SK-N-SH (cell line): ENCODE data around the gene TBL1XR1. TPM values are rescaled to one million over a fixed set of nuclear protein-coding genes. Genes with fewer than 3 reads are reported as not detected.

Experiments used
- CTCF ChIA-PET: fragments of 300-600, 350-600 bp; formaldehyde crosslinking; extraction: SDS; loops from one replicate; lab custom pipeline; 2021; lab: Yijun Ruan, JAX
- POLR2A ChIA-PET: fragments of 350-600 bp; sonication (Branson Sonifier 250); formaldehyde crosslinking; extraction: SDS; loops from one replicate; lab custom pipeline; 2020; ENCODE audit warnings: antibody characterized with exemption, inconsistent platforms; lab: Yijun Ruan, JAX
- DNase-seq: peaks from one replicate; pipeline ENCODE4 v3.0.0; 2012
- H2AFZ ChIP-seq: fragments of 200-600 bp; sonication (generic); 2 replicates; pipeline ENCODE4 v1.8.1; 2016; ENCODE audit warnings: antibody characterized with exemption, mild to moderate bottlenecking, low read depth
- H3F3A ChIP-seq: fragments of 200-600 bp; sonication (generic); replicated peaks from 2 replicates; pipeline ENCODE3; 2016; ENCODE audit warnings: antibody characterized with exemption, mild to moderate bottlenecking; ENCODE audit not compliant: insufficient read depth
- H3K27ac ChIP-seq, 2 experiments: fragments of 200-500 bp in 1 of 2; fragments of 200-600 bp in 1 of 2; sonication (Bioruptor generic) in 1 of 2; sonication (generic), shearing (Covaris generic) in 1 of 2; 2 replicates each; pipeline versions ENCODE4 v1.5.1 to v1.6.1; 2014 to 2016; ENCODE audit warnings: low read depth in 2 of 2, inconsistent platforms in 1 of 2, low read length in 1 of 2, mild to moderate bottlenecking in 1 of 2, mixed read lengths in 1 of 2
- H3K27me3 ChIP-seq: fragments of 200-600 bp; sonication (generic), shearing (Covaris generic); 2 replicates; pipeline ENCODE4 v1.6.1; 2016; ENCODE audit warnings: mixed run types; ENCODE audit not compliant: insufficient read depth
- H3K36me3 ChIP-seq, 2 experiments: fragments of 200-500 bp in 1 of 2; fragments of 200-600 bp in 1 of 2; sonication (Bioruptor generic) in 1 of 2; sonication (generic) in 1 of 2; replicated peaks in 1 of 2; 2 replicates each; pipeline versions ENCODE3 to v1.5.1; 2014 to 2016; ENCODE audit warnings: low read length in 1 of 2, mild to moderate bottlenecking in 1 of 2; ENCODE audit not compliant: insufficient read depth in 2 of 2, control insufficient read depth in 1 of 2
- H3K4me1 ChIP-seq, 2 experiments: fragments of 200-500 bp in 1 of 2; fragments of 200-600 bp in 1 of 2; sonication (Bioruptor generic) in 1 of 2; sonication (generic), shearing (Covaris generic) in 1 of 2; 2 replicates each; pipeline versions ENCODE4 v1.5.1 to v1.6.1; 2014 to 2016; ENCODE audit warnings: low read depth in 1 of 2, low read length in 1 of 2, mixed run types in 1 of 2; ENCODE audit not compliant: insufficient read depth in 2 of 2, control insufficient read depth in 1 of 2
- H3K4me2 ChIP-seq: fragments of 200-600 bp; sonication (generic), shearing (Covaris generic); 2 replicates; pipeline ENCODE4 v1.6.1; 2017; ENCODE audit warnings: mixed run types
- H3K4me3 ChIP-seq, 2 experiments: fragments of 200-500 bp in 1 of 2; fragments of 200-600 bp in 1 of 2; sonication (Bioruptor generic) in 1 of 2; sonication (generic), shearing (Covaris generic) in 1 of 2; 2 replicates each; pipeline versions ENCODE4 v1.5.1 to v1.8.1; 2014 to 2016; ENCODE audit warnings: low read depth in 2 of 2, inconsistent platforms in 1 of 2, low read length in 1 of 2, mild to moderate bottlenecking in 1 of 2, mixed read lengths in 1 of 2, moderate library complexity in 1 of 2
- H3K79me2 ChIP-seq: fragments of 200-600 bp; sonication (generic); 2 replicates; pipeline ENCODE4 v1.8.1; 2017; ENCODE audit warnings: mild to moderate bottlenecking; ENCODE audit not compliant: insufficient read depth
- H3K9ac ChIP-seq: fragments of 200-600 bp; sonication (generic); 2 replicates; pipeline ENCODE4 v1.6.1; 2017; ENCODE audit warnings: mixed run types
- H3K9me2 ChIP-seq: fragments of 200-600 bp; sonication (generic); 2 replicates; pipeline ENCODE4 v1.6.1; 2017; ENCODE audit warnings: mixed run types
- H3K9me3 ChIP-seq: fragments of 200-600 bp; sonication (generic); 2 replicates; pipeline ENCODE4 v1.6.1; 2017; ENCODE audit warnings: mixed run types, mild to moderate bottlenecking, moderate library complexity
- H4K20me1 ChIP-seq: fragments of 200-600 bp; sonication (generic); 2 replicates; pipeline ENCODE4 v1.6.1; 2017; ENCODE audit warnings: mild to moderate bottlenecking, mixed run types; ENCODE audit not compliant: insufficient read depth
- CHD2 ChIP-seq: fragments of 150-350 bp; IDR thresholded peaks from 2 replicates; pipeline ENCODE4 v1.6.1; 2018; ENCODE audit warnings: low read length; ENCODE audit not compliant: partially characterized antibody
- CTCF ChIP-seq: fragments of 200-600 bp; sonication (generic); IDR thresholded peaks from 2 replicates; pipeline ENCODE4 v1.6.1; 2017; ENCODE audit warnings: antibody characterized with exemption, mild to moderate bottlenecking, moderate library complexity
- ELF1 ChIP-seq: IDR thresholded peaks from 2 replicates; pipeline ENCODE4 v1.4.0; 2012
- EP300 ChIP-seq, 2 experiments: IDR thresholded peaks; 2 replicates each; pipeline versions ENCODE4 v1.4.0 to v1.6.1; 2012; ENCODE audit warnings: borderline replicate concordance in 1 of 2, low read depth in 1 of 2, low read length in 1 of 2
- EZH2phosphoT487 ChIP-seq: fragments of 200-600 bp; sonication (generic); IDR thresholded peaks from 2 replicates; pipeline ENCODE4 v1.6.1; 2017; ENCODE audit warnings: low read depth, mixed run types, mild to moderate bottlenecking, antibody characterized with exemption, moderate library complexity, borderline replicate concordance
- FOSL2 ChIP-seq: IDR thresholded peaks from 2 replicates; pipeline ENCODE4 v1.4.0; 2012; ENCODE audit warnings: low read depth, mild to moderate bottlenecking, moderate library complexity, borderline replicate concordance
- FOXJ3 ChIP-seq: sonication (generic); formaldehyde crosslinking; IDR thresholded peaks from 2 replicates; pipeline ENCODE4 v1.5.1; 2020; ENCODE audit warnings: mild to moderate bottlenecking, missing genetic modification reagents
- MAX ChIP-seq: IDR thresholded peaks from 2 replicates; pipeline ENCODE4 v1.4.0; 2012; ENCODE audit warnings: low read depth
- MXI1 ChIP-seq: IDR thresholded peaks from 2 replicates; pipeline ENCODE4 v1.6.1; 2012; ENCODE audit warnings: mild to moderate bottlenecking, low read depth, low read length, improper control_type of control experiment
- NFIC ChIP-seq: IDR thresholded peaks from 2 replicates; pipeline ENCODE4 v1.4.0; 2012; ENCODE audit warnings: borderline replicate concordance
- NRF1 ChIP-seq: IDR thresholded peaks from 2 replicates; pipeline ENCODE4 v1.6.1; 2012; ENCODE audit warnings: low read depth, mild to moderate bottlenecking, low read length
- RXRA ChIP-seq: IDR thresholded peaks from 2 replicates; pipeline ENCODE4 v1.4.0; 2012; ENCODE audit warnings: low read depth, mild to moderate bottlenecking, borderline replicate concordance
- SIN3A ChIP-seq: IDR thresholded peaks from 2 replicates; pipeline ENCODE4 v1.6.1; 2012; ENCODE audit warnings: low read depth, mild to moderate bottlenecking, low read length, moderate library complexity, borderline replicate concordance
- SMC3 ChIP-seq: IDR thresholded peaks from 2 replicates; pipeline ENCODE4 v1.6.1; 2012; ENCODE audit warnings: low read depth, low read length, improper control_type of control experiment
- TAF1 ChIP-seq: IDR thresholded peaks from 2 replicates; pipeline ENCODE4 v1.6.1; 2012; ENCODE audit warnings: low read depth, mild to moderate bottlenecking, low read length, moderate library complexity, borderline replicate concordance
- USF1 ChIP-seq: IDR thresholded peaks from 2 replicates; pipeline ENCODE4 v1.4.0; 2012; ENCODE audit warnings: low read depth, borderline replicate concordance
- ZBTB33 ChIP-seq: IDR thresholded peaks from 2 replicates; pipeline ENCODE4 v1.4.0; 2012; ENCODE audit warnings: low read depth, borderline replicate concordance
- WGBS: methylation state at CpG from one replicate; pipeline ENCODE4 v1.1.6; 2017; ENCODE audit warnings: low lambda C conversion rate; 5-methylcytosine and 5-hydroxymethylcytosine counted together
- polyA plus RNA-seq, 3 experiments: library from polyadenylated mRNA; depleted of rRNA; stranded (reverse); fragments of >200 nt; gene quantifications; 2 replicates each; pipeline ENCODE4 v1.2.3, GENCODE V29; 2012

The TBL1XR1 gene
- polyA plus RNA-seq, 1 of the 3 experiments (the other 2 are of a cell fraction): 20.9 TPM

GRCh38 chr3:177124882-177125281 lies 72.4 kb downstream of the TBL1XR1 start:
- WGBS: 96% methylated on average over 1 of the region's 1 CpG
- Histone ChIP-seq H3K4me2 (no peak overlapping the region), H3K4me1 (peaks cover 5 to 17% of the 10 kb centered on the region in 2 experiments; a peak in 3 of 4 replicates), H3K79me2 (peaks cover 98% of the 10 kb centered on the region), H3K36me3 (peaks cover 2 to 4% of the 10 kb centered on the region in 2 experiments), H3K27me3 (no peaks in the 10 kb centered on the region), H3K4me3 (no peak overlapping the region), H3F3A (peaks cover 22% of the 10 kb centered on the region), H3K9ac (no peak overlapping the region), H3K27ac (no peak overlapping the region), H4K20me1 (peaks cover 88% of the 10 kb centered on the region)
- POLR2A ChIA-PET: no interaction called here
- no peak for DNase-seq
- TF ChIP-seq EP300 (IDR thresholded peaks at IDR 0.05; ENCODE audit: borderline replicate concordance in 1 of 2, low read depth in 1 of 2, low read length in 1 of 2): no peak
- TF ChIP-seq TAF1: no peak
- 0 out of 2 replicates have a peak, but pooled peaks have one; percentile 9 for TF ChIP-seq FOSL2
- TF ChIP-seq, all 33 proteins: peak for 1
- no peaks in the 10 kb centered on the region for H3K9me3 ChIP-seq
- H3K9me2 ChIP-seq: no peaks in the 10 kb centered on the region
- CTCF ChIA-PET: interaction anchor here (1.0 to 1.3 kb wide), 2 partner anchors 16 to 74 kb away, joined by 3 to 4 read pairs; no protein-coding TSS in a partner anchor
- no peak overlapping the region for H2AFZ ChIP-seq

- no peak overlapping the region; a peak in 1 of 4 replicates for H3K27ac ChIP-seq
- 94% methylated on average over 2 of the region's 2 CpGs for WGBS
- CTCF ChIA-PET: interaction anchor here (1.0 to 1.1 kb wide), 2 partner anchors 55 to 73 kb away, joined by 3 read pairs; no protein-coding TSS in a partner anchor
- H3K4me3 ChIP-seq: no peak overlapping the region
- DNase-seq: no peak
- H3K79me2 ChIP-seq: peaks cover 98% of the 10 kb centered on the region
- H3K27me3 ChIP-seq: no peaks in the 10 kb centered on the region
- no peak overlapping the region for H3K9ac ChIP-seq
- no peaks in the 10 kb centered on the region for H3K9me2 ChIP-seq
- H4K20me1 ChIP-seq: peaks cover 87% of the 10 kb centered on the region
- TF ChIP-seq MXI1 (no peak), MAX (no peak), EZH2phosphoT487 (no peak), SMC3 (no peak), FOXJ3 (CRISPR knock-in tag) (no peak), SIN3A (no peak), RXRA (no peak), NFIC (no peak), TAF1 (no peak), NRF1 (no peak), ELF1 (no peak), USF1 (no peak), CTCF (no peak), CHD2 (no peak), ZBTB33 (no peak)
- POLR2A ChIA-PET: no interaction called here
- H3K4me1 ChIP-seq: peaks cover 5 to 17% of the 10 kb centered on the region in 2 experiments; a peak in 3 of 4 replicates
- H3K36me3 ChIP-seq: peaks cover 2% of the 10 kb centered on the region in 2 experiments
- H3K4me2 ChIP-seq: no peak overlapping the region
- no peaks in the 10 kb centered on the region for H3K9me3 ChIP-seq
- H2AFZ ChIP-seq: no peak overlapping the region
- peaks cover 22% of the 10 kb centered on the region for H3F3A ChIP-seq
Measured at GRCh38 chr3:177123822-177124221, 73.5 kb downstream of the TBL1XR1 start.
